GM19099 (cell line): Measurements from ENCODE around the gene GSG1L.

Experiments used
- POLR2A ChIP-seq: IDR thresholded peaks from 3 replicates; pipeline ENCODE4 v1.6.1; 2011; ENCODE audit warnings: low read depth; ENCODE audit not compliant: insufficient read length; ENCODE audit errors: extremely low read depth

The GSG1L gene

GRCh38 chr16:28063591-28064061, at the start of gene GSG1L:
TSS of gene GSG1L (minus strand) at chr16:28063714. CDS start at chr16:28063424, 290 bp downstream.
- TF ChIP-seq POLR2A = no peak

GRCh38 chr16:28112908-28113307, 49.4 kb upstream of the GSG1L start:
- no peak for TF ChIP-seq POLR2A

GRCh38 chr16:28110977-28111376, 47.5 kb upstream of the GSG1L start:
- no peak for TF ChIP-seq POLR2A

GRCh38 chr16:28110479-28110878, 47.0 kb upstream of the GSG1L start:
- no peak for TF ChIP-seq POLR2A

- no peak for TF ChIP-seq POLR2A
Observed at GRCh38 chr16:28110074-28110473, 46.6 kb upstream of the GSG1L start.

GRCh38 chr16:28108590-28109247, 45.2 kb upstream of the GSG1L start:
- TF ChIP-seq POLR2A = no peak

GRCh38 chr16:28107232-28107631, 43.7 kb upstream of the GSG1L start:
- TF ChIP-seq POLR2A = no peak

DNA sequence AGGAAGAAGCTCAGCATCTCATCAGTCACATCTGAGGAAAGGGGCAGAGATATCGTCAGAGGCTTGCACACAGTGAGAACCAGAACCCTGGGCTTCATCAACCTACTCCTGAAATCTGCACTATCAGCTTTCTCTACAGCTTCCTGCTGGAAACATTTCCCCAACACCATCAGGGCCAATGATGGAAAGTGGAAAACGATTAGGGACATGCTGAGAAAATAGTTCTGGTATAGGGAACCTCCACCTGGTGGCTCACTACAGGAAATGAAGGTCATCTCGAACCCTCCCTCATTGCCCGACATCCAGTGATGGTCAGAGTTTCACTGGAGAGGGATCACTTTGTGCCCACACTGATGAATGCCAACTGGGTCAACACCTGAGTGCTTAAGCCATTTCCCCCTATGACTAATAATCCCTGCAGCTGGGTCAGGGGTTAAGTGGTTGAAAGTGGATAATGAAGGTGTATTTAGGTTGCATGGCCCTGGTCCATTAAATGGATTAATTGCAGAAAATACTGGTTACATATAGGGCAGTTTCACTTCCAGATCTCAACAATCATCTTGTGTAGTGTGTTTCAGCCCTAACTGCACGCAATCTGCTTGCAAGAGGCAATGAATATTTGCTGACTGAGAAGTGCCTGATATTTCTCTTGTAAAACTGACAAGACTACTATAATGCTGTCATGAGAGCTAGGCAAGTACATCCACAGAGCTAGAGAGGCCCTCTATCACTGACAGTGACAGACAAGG, 43.1 kb upstream of the GSG1L start:
- TF ChIP-seq POLR2A = no peak

- no peak for TF ChIP-seq POLR2A
Observed at GRCh38 chr16:28105954-28106353, 42.4 kb upstream of the GSG1L start.

DNA sequence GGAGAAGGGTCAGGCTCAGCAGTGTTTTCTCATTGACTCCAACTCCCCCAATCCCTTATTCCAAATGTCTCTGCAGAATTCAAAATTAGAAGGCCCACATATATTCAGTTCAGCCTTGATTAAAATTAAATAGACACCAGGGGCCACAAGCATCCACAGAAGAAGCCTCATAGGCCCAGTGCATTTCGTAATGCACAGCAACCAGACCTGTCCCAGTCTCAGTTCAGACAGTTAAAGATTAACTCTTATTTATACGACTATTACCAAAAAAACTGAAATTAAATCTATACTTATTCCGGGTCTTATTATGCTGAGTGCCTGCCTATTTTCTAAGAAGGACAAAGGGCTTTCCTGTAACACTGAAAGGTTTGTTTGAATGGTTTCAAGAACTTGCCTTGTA, 41.8 kb upstream of the GSG1L start:
- no peak for TF ChIP-seq POLR2A

DNA sequence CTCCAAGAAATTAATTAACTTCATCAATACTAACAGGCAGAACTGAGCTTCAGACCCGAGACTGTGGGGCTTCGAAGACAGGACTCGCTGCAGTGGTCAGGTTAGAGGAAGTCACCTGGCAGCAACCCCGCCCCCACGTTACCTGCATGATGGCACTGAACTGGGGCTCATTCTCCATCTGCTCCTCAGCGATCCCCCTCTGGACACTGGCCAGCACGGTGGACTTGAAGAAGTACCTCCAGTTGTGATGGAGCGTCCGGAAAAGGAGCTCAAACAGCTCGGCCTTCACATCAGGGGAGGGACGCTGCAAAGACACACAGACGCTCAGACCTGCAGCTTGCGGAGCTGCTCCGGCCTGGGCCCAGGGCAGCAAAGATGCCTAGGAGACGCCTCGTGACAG, 40.9 kb upstream of the GSG1L start:
- no peak for TF ChIP-seq POLR2A

DNA sequence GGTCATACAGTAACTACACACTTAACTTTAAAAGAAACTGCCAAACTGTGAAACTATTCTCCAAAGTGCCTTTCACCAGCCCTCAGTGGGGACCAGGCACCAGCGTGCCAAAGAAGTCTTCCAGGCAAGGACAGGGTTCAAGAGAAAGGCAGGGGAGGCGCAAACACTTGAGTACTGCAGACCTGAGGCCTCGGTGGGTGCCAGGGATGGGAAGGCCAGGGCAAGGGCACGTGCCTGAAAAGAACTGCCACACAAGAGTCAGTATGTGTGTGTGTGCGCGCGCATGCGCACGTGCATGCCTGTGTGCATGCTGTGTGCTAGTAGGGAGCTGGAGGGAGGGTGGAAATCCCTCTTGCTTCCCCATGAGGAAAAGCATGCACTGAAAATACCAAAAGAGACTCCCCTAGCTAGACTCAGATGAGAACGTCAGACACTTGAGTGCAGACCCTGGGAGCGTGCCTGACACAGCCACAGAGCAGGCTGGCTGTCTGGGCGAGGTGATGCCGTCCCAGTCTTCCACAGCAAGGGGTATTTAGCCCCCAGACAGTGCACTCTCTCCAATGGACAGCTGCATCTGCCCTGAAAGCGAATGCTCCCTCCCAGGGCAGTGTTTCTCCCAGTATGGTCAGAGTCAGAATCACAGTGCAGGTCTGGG, 40.1 kb upstream of the GSG1L start:
- no peak for TF ChIP-seq POLR2A

DNA sequence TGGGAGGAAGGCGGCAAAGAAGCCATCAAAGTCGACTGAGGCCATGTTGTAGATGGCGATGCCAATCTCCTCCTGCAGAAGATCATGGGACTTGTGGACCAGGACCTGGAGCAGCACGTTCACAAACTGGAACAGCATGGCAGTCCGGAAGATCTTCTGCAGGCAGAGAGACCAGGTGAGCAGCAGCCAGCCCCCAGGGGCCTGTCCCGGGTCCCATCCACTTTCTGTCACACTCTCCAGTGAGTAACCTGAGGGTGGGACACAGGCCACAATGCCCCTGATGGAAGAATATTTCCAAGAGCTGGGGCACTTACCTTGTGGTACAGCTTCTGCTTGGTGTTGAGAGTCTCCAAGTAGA, 38.0 kb upstream of the GSG1L start:
- no peak for TF ChIP-seq POLR2A

GRCh38 chr16:28100810-28101532, 37.5 kb upstream of the GSG1L start:
- TF ChIP-seq POLR2A = no peak
